IPS-NIHi7 (cell line): ENCODE results near the gene TTLL13.
"Not testable (repeated sequence)": the region's sequence is repeated elsewhere in the genome, so short reads cannot be mapped to it uniquely, and the experiment has no call there.

ENCODE experiments used
- DNase-seq: peaks from one replicate; pipeline ENCODE4 v3.0.0; 2012; ENCODE audit warnings: mixed read lengths; ENCODE audit errors: extremely low spot score

TTLL13 gene

GRCh38 chr15:90287101-90287500, 37.7 kb downstream of the TTLL13 start:
- DNase-seq = no peak

GRCh38 chr15:90287946-90288345, 38.6 kb downstream of the TTLL13 start:
- no peak for DNase-seq

GRCh38 chr15:90291679-90292356, 42.5 kb downstream of the TTLL13 start:
- DNase-seq = peak; percentile 34

GRCh38 chr15:90293040-90293810, 43.9 kb downstream of the TTLL13 start:
- DNase-seq = peak; percentile 72

- DNase-seq = no peak
Measured at GRCh38 chr15:90294159-90294558, 44.8 kb downstream of the TTLL13 start.

- no peak for DNase-seq
Measured at GRCh38 chr15:90294601-90295269, 45.4 kb downstream of the TTLL13 start.

GRCh38 chr15:90295270-90295648, 45.9 kb downstream of the TTLL13 start:
- DNase-seq = no peak

GRCh38 chr15:90296316-90296884, 47.0 kb downstream of the TTLL13 start:
- DNase-seq = not testable (repeated sequence)

GRCh38 chr15:90297021-90297420, 47.7 kb downstream of the TTLL13 start:
- no peak for DNase-seq

GRCh38 chr15:90300541-90300940, 51.2 kb downstream of the TTLL13 start:
- DNase-seq = no peak

GRCh38 chr15:90300988-90301706, 51.8 kb downstream of the TTLL13 start:
- peak; percentile 69 for DNase-seq

- DNase-seq = no peak
Measured at GRCh38 chr15:90301707-90302300, 52.4 kb downstream of the TTLL13 start.

GRCh38 chr15:90305355-90305754, 56.0 kb downstream of the TTLL13 start:
- DNase-seq = not testable (repeated sequence)

GRCh38 chr15:90305932-90306331, 56.6 kb downstream of the TTLL13 start:
- no peak for DNase-seq

GRCh38 chr15:90306560-90306959, 57.2 kb downstream of the TTLL13 start:
- DNase-seq = no peak

GRCh38 chr15:90307661-90308060, 58.3 kb downstream of the TTLL13 start:
- no peak for DNase-seq

- no peak for DNase-seq
Measured at GRCh38 chr15:90309020-90309419, 59.7 kb downstream of the TTLL13 start.
